Measurements from ENCODE around the gene PATJ. TPM values are rescaled to one million over a fixed set of nuclear protein-coding genes. Genes with fewer than 3 reads are reported as not detected.
"Not testable (repeated sequence)": the region's sequence is repeated elsewhere in the genome, so short reads cannot be mapped to it uniquely, and the experiment has no call there.

Gene PATJ
- 10 to 100 TPM; 24.3 to 36.3 (median 28.8) TPM for total RNA-seq

GRCh38 chr1:61741711-61742619 is at the start of gene PATJ:
Gene PATJ (plus strand): TSS chr1:61742480. CDS start chr1:61762893, 20,413 bp downstream.
- Histone ChIP-seq H3K36me3 (no peaks in the 10 kb centered on the region), H3K4me3 (peak within 1 kb of the TSS; percentile 81 to 97 (median 92)), H3K27ac (peak within 1 kb of the TSS; percentile 95 to 99 (median 98)), H3K4me1 (peaks cover 0 to 13% (median 0%) of the 10 kb centered on the region in 4 donors), H3K9me3 (no peaks in the 10 kb centered on the region), H3K27me3 (no peaks in the 10 kb centered on the region)
- 7 to 9% methylated on average over 25 to 37 of the region's 54 CpGs for WGBS, 2 donors
- TF ChIP-seq POLR2A (IDR thresholded peaks at IDR 0.05) (no peak), EP300 (IDR thresholded peaks at IDR 0.05) (peak in 1 of 2 donors; percentile 4)
- peak; percentile 25 to 45 for DNase-seq (ENCODE audit: low spot score in 2 of 2)

- Histone ChIP-seq H3K27me3 (no peaks in the 10 kb centered on the region), H3K9me3 (no peaks in the 10 kb centered on the region), H3K4me3 (no peak overlapping the region), H3K27ac (no peak overlapping the region), H3K4me1 (no peaks in the 10 kb centered on the region), H3K36me3 (peaks cover 0 to 92% (median 20%) of the 10 kb centered on the region in 3 donors)
- 65 to 77% methylated on average over 3 of the region's 3 CpGs for WGBS, 2 donors
- TF ChIP-seq POLR2A (IDR thresholded peaks at IDR 0.05) (no peak), CTCF (IDR thresholded peaks at IDR 0.05) (no peak), EP300 (IDR thresholded peaks at IDR 0.05) (no peak)
- DNase-seq (ENCODE audit: low spot score in 2 of 2): no peak
Measured at GRCh38 chr1:61699911-61700851, 42.1 kb upstream of the PATJ start.

- no peak for TF ChIP-seq CTCF (IDR thresholded peaks at IDR 0.05)
- TF ChIP-seq POLR2A (IDR thresholded peaks at IDR 0.05): no peak
- no peak for TF ChIP-seq EP300 (IDR thresholded peaks at IDR 0.05)
- Histone ChIP-seq H3K4me1 (peaks cover 0 to 12% (median 0%) of the 10 kb centered on the region in 4 donors), H3K27me3 (no peaks in the 10 kb centered on the region), H3K27ac (no peak overlapping the region), H3K4me3 (no peak overlapping the region), H3K36me3 (peaks cover 0 to 69% (median 0%) of the 10 kb centered on the region in 3 donors), H3K9me3 (no peaks in the 10 kb centered on the region)
- DNase-seq (ENCODE audit: low spot score in 2 of 2): no peak
- WGBS, 2 donors: 77 to 80% methylated on average over 7 of the region's 7 CpGs
Measured at GRCh38 chr1:61708953-61709907, 33.0 kb upstream of the PATJ start.

- WGBS, 2 donors: 84 to 89% methylated on average over 2 of the region's 2 CpGs
- Histone ChIP-seq H3K27ac (no peak overlapping the region), H3K9me3 (no peaks in the 10 kb centered on the region), H3K36me3 (peaks cover 0 to 63% (median 0%) of the 10 kb centered on the region in 3 donors), H3K27me3 (no peaks in the 10 kb centered on the region), H3K4me3 (no peak overlapping the region), H3K4me1 (peaks cover 0 to 12% (median 0%) of the 10 kb centered on the region in 4 donors)
- no peak for TF ChIP-seq CTCF (IDR thresholded peaks at IDR 0.05)
- no peak for TF ChIP-seq EP300 (IDR thresholded peaks at IDR 0.05)
- no peak for TF ChIP-seq POLR2A (IDR thresholded peaks at IDR 0.05)
- no peak for DNase-seq (ENCODE audit: low spot score in 2 of 2)
Measured at GRCh38 chr1:61709908-61710289, 32.4 kb upstream of the PATJ start.

- peaks cover 0 to 12% (median 0%) of the 10 kb centered on the region in 4 donors for H3K4me1 ChIP-seq
- not testable (repeated sequence) for H3K9me3 ChIP-seq; DNase-seq (ENCODE audit: low spot score in 2 of 2); H3K27me3 ChIP-seq; H3K27ac ChIP-seq; H3K4me3 ChIP-seq
- H3K36me3 ChIP-seq: peaks cover 0 to 50% (median 0%) of the 10 kb centered on the region in 3 donors
- 94 to 95% methylated on average over 4 of the region's 4 CpGs for WGBS, 2 donors
Measured at GRCh38 chr1:61711257-61711656, 31.0 kb upstream of the PATJ start.

All from tibial nerve (tissue), 4 donors.